ENCODE data around the gene ZC3H4.
A peak's percentile ranks its signal among the peaks of the same experiment; 100 is the strongest.

ZC3H4 gene

DNA sequence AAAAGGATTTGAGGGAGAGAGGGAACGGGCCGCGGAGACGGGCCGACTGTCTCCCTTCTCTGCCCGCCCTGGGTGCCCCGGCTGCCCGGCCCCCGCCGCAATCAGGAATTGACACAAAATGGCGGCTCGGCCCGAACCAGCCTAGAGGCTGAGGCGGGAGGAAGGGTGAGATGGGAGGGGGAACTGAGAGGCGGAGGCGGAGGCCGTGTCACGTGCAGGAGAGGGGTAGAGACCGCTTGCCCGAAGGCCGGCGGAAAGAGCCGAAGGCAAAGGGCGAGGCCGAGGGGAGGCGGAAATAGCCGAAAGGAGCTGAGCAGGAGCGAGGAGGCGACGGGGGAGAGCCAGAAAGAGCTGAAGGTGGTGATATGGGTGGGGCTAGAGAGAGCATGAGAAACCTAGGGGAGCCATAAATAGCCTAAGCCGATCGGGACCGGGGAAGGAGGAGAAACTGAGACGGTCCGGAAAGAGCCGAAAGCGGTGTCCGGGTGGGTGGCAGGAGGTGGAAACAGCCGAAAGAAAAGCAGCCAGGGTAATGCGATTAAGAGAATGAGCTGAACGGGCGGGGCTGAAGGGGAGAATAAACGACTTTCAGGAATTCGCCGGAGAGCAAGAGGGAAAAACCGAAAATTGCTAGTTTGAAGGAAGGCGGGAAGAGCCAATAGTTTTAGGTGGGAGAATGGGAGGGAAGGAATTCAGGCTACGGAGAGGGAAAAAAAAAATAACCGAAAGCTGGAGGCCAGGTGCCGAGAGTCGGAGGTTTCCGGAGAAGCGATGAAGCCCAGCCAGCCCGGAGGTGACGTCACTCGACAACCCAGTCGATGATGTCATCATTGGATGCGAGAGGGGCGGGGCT is at the start of gene ZC3H4:
Gene ZC3H4 (minus strand): TSS at position 780 of the 853 bp plus-strand sequence. CDS start 1,192 bp downstream, outside the sequence.
- DNase-seq (ENCODE audit: low read depth), result peak; percentile 99

GRCh38 chr19:47161876-47162489 is 48.4 kb upstream of the ZC3H4 start:
- no peak for DNase-seq (ENCODE audit: low read depth)

- peak; percentile 74 for DNase-seq (ENCODE audit: low read depth)
These were observed 45.4 kb upstream of the ZC3H4 start for GRCh38 chr19:47158879-47159503.

GRCh38 chr19:47158367-47158791 is 44.8 kb upstream of the ZC3H4 start:
- no peak for DNase-seq (ENCODE audit: low read depth)

DNA sequence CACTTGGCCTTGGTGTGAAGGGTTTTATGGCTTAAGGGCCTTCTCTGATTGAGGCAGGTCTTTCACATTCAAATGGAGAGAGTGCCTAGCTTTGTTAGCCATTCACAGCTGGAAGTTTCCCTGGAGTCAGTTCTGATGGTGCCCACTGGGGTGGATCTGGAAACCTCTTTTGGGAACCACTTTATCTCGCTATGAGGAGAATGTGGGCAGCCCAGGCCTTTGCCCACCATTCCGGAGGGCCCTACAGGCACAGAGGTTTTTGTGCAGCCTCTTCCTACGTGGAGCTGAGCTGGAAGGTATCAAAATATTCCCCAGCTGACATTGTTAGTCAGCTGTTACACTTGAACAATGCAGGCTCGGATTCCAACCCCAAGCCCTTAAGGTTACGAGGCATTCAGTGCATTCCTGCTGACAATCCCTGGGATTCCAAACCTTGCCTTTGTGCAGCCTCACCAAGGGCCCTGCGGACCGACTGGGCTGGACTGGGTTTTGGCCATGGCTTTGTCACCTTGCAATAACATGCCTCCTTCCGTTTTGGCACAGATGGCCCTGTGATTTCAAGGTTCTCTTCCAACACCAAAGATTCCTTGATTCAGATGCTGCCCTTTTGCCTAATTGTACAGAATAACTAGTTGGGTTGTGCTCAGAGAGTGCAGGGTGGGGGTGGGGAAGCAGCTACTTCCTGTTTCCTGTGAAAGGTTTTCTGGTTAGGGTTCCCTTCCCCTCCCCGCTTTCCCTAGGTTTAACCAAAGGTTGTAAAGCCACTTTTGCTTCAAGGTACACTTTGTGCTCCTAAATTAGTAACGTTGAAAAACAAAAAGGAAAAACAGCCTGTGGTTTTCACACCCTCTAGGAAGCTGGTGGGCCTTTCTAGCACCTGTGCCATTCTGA is 44.1 kb upstream of the ZC3H4 start:
- DNase-seq (ENCODE audit: low read depth), result peak; percentile 77

GRCh38 chr19:47156861-47157430 is 43.4 kb upstream of the ZC3H4 start:
- no peak for DNase-seq (ENCODE audit: low read depth)

DNA sequence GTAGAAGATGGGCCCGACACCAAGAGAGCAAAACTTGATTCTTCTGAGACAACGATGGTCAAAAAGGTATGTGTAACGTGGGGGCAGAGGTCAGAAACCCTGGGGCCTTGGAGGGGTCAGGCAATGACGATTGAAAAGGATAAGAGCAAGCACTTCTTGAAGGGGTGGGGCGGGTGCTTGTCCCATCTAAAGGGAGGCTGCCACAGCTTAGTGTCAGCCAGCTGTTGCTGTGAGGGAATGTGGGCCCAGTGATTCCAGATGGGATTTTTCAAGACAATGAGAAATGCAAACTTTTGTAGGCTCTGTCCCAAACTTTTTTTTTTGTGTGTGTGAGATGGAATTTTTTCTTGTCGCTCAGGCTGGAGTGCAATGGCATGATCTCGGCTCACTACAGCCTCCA is 41.6 kb upstream of the ZC3H4 start:
- DNase-seq (ENCODE audit: low read depth), result no peak

DNA sequence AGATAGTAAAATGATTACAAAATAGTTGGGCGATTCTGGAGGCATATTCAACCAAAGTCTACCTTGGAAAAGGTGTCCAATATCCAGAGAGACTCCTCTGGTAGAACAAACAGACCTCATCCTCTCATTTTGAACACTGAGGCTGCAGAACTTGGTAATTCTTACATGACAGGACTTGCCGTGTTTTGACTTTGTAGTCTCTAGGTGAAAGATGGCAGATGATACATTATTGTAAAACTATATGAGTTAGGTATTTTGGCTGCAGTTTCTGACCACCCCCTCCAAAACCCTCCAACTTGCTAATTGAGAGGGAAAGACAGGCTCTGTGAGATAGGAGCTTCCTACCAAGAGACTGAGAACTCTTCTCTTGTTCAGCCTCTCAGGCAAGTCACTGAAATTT is 39.7 kb upstream of the ZC3H4 start:
- no peak for DNase-seq (ENCODE audit: low read depth)

DNA sequence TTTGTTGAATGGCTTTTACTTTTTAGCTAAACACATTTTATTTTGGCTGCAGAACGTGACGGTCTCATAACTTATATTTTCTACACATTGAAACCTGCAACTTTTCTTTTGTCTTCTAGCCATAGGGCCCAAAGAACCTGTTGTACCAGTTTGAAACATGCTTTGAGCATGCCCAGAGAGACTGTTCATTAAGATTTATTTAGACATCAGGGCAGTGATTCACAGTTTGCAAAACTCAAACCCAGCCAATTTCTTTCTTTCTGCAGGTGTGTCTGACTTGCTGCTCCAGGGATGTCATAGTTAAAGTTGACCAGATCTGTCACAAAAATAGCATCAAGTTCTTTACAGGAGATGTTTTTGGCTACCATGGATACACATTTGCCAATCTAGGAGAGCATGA is 39.1 kb upstream of the ZC3H4 start:
- no peak for DNase-seq (ENCODE audit: low read depth)

DNA sequence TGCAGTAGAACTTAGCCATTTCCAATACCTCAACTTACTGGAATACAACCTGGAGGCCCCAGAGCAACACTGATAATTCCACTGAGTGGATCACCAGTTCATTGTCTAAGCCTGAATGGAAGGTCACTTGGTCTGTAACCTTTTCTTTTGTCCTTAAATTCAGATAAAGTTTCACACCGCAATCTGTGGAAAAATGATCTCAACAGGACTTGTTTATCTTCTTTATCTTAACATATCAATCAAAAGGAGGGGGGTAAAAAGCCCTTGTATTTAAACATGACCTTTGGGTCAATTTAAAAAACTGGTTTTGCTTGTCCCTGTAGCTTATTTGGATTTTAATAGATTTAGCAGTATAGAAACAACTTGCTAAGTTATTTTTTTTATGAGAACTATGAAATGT is 38.6 kb upstream of the ZC3H4 start:
- DNase-seq (ENCODE audit: low read depth), result no peak

DNA sequence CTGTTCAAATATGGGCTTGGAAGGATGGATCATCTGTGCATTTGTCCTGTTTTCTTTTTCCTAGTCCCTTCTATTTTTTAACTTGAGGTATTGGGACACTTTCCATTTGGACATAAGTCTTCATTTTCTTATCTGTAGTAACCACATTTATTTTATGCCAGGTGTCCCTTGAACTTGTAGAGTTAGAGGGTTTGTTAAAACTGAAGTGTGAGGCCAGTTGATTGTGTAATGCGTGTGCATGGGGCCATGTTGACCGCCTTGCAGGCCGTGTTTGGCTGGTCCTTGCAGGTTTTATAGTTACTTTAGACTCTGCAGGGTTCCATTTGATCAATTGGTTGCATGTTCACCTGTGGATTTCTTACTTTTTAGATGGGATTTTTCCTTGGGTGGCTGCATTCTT is 38.1 kb upstream of the ZC3H4 start:
- DNase-seq (ENCODE audit: low read depth), result no peak

DNA sequence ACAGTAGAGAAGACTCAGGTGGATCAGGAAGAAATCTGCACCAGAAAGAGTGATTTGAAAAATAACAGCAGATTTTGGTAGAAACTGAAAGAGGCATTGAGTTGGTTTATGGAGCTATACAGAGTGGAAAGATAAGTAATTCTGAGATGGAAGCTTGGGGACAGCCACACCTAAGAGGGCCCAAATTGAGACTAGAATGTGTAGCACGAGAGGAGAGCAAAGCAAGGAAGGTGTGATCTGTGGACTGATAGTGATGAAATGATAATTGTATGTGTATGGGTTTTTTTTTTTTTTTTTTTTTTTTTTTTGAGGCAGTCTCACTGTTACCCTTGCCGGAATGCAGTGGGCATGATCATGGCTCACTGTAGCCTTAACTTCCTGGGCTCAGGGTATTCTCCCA is 33.3 kb upstream of the ZC3H4 start:
- no peak for DNase-seq (ENCODE audit: low read depth)

- no peak for DNase-seq (ENCODE audit: low read depth)
These were observed 32.3 kb upstream of the ZC3H4 start for GRCh38 chr19:47145639-47146486.

- no peak for DNase-seq (ENCODE audit: low read depth)
These were observed 31.1 kb upstream of the ZC3H4 start for GRCh38 chr19:47144630-47145029.

GRCh38 chr19:47143322-47144073 is 29.9 kb upstream of the ZC3H4 start:
- no peak for DNase-seq (ENCODE audit: low read depth)

GRCh38 chr19:47142779-47143178 is 29.2 kb upstream of the ZC3H4 start:
- peak; percentile 45 for DNase-seq (ENCODE audit: low read depth)

DNA sequence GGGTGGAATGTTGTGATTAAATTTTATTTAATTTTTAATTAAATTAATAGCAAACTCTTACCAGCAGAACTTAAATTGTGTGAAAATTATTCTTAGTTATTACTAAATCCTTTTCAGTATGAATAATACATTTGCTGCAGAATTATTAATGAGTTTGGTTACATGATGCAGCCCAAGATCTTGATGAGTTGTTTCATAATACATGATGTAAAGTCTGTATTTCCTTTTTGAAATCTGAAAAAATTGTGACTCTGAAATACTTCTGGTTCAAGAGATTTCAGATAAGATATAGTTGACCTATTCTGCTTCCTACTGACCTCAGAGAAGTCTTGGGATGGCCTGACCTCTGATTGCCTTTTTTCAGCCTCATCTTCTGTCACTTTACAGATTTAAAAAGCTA is 28.1 kb upstream of the ZC3H4 start:
- DNase-seq (ENCODE audit: low read depth), result no peak

GRCh38 chr19:47141252-47141651 is 27.7 kb upstream of the ZC3H4 start:
- DNase-seq (ENCODE audit: low read depth), result peak; percentile 79

DNA sequence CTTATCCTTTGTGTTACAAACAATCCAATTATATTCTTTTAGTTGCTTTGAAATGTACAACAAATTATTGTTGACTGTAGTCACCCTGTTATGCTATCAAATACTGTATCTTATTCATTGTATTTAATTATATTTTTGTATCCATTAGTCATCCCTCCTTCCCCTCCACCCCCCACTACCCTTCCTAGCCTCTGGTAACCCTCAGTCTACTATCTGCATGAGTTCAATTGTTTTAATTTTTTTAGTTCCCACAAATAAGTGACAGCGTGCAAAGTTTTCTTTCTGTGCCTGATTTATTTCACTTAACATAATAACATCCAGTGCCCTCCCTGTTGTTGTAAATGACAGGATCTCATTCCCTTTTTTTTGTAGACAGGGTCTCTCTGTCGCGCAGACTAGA is 21.6 kb upstream of the ZC3H4 start:
- DNase-seq (ENCODE audit: low read depth), result no peak

DNA sequence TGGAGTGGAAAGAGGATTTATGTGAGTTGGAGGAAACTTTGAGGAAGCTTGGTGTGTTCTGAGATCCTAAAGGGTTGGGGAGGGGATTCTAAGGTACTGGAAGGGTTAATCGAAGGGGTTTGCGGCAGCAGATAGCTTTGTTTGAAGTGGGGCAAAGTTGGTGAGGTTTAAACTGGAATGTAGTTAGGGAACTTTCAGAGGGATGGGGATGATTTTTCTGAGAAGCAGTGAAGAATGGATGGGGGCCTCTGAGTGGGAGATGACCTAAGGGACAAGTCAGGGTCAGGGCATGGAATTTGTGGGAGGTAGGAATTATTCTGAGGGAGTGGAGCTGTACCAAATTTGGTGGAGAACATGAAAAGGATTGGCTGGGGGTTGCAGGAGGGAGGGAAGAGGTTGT is 21.0 kb upstream of the ZC3H4 start:
- no peak for DNase-seq (ENCODE audit: low read depth)

Measured in iris pigment epithelial cell (primary cell).